ENCODE data around the gene POLR1A.
A peak's percentile ranks its signal among the peaks of the same experiment; 100 is the strongest.
"Not testable (repeated sequence)": the region's sequence is repeated elsewhere in the genome, so short reads cannot be mapped to it uniquely, and the experiment has no call there.

POLR1A gene

GRCh38 chr2:85995648-85996529 lies 109.8 kb downstream of the POLR1A start:
- peak; percentile 36 for DNase-seq

GRCh38 chr2:85994897-85995647 lies 110.6 kb downstream of the POLR1A start:
- no peak for DNase-seq

- DNase-seq: peak; percentile 46
These were observed 111.3 kb downstream of the POLR1A start for GRCh38 chr2:85994421-85994777.

GRCh38 chr2:85992611-85993010 lies 113.1 kb downstream of the POLR1A start:
- no peak for DNase-seq

- not testable (repeated sequence) for DNase-seq
These were observed 113.6 kb downstream of the POLR1A start for GRCh38 chr2:85992053-85992452.

GRCh38 chr2:85990084-85990483 lies 115.6 kb downstream of the POLR1A start:
- DNase-seq: no peak

- no peak for DNase-seq
These were observed 116.3 kb downstream of the POLR1A start for GRCh38 chr2:85989288-85989865.

GRCh38 chr2:85988914-85989270 lies 116.8 kb downstream of the POLR1A start:
- DNase-seq: no peak

GRCh38 chr2:85988175-85988913 lies 117.3 kb downstream of the POLR1A start:
- no peak for DNase-seq

GRCh38 chr2:85987266-85988174 lies 118.2 kb downstream of the POLR1A start:
- no peak for DNase-seq

- no peak for DNase-seq
These were observed 119.6 kb downstream of the POLR1A start for GRCh38 chr2:85986121-85986520.

- no peak for DNase-seq
These were observed 120.9 kb downstream of the POLR1A start for GRCh38 chr2:85984788-85985187.

GRCh38 chr2:85983766-85984165 lies 121.9 kb downstream of the POLR1A start:
- no peak for DNase-seq

- no peak for DNase-seq
These were observed 124.0 kb downstream of the POLR1A start for GRCh38 chr2:85981579-85982247.

GRCh38 chr2:85978883-85979780 lies 126.6 kb downstream of the POLR1A start:
- DNase-seq: no peak

- no peak for DNase-seq
These were observed 129.4 kb downstream of the POLR1A start for GRCh38 chr2:85976106-85976920.

- DNase-seq: no peak
These were observed 130.1 kb downstream of the POLR1A start for GRCh38 chr2:85975581-85975980.

- DNase-seq: no peak
These were observed 131.3 kb downstream of the POLR1A start for GRCh38 chr2:85974390-85974789.

- no peak for DNase-seq
These were observed 133.3 kb downstream of the POLR1A start for GRCh38 chr2:85972355-85972754.
